ENCODE data around the gene SP6.

SP6 gene

GRCh38 chr17:47853616-47854015 is 2.7 kb upstream of the SP6 start:
- no peak for DNase-seq

GRCh38 chr17:47852113-47852949 is 1.4 kb upstream of the SP6 start:
- no peak for DNase-seq

- no peak for DNase-seq
Observed at GRCh38 chr17:47851764-47852112, 775 bp upstream of the SP6 start.

- DNase-seq, result no peak
Observed at GRCh38 chr17:47850373-47850691, 631 bp downstream of the SP6 start.

- no peak for DNase-seq
Observed at GRCh38 chr17:47848198-47848513, 2.8 kb downstream of the SP6 start.

- DNase-seq, result peak; percentile 51
Observed at GRCh38 chr17:47847341-47848197, 3.4 kb downstream of the SP6 start.

- DNase-seq, result peak; percentile 22
Observed at GRCh38 chr17:47846716-47847340, 4.1 kb downstream of the SP6 start.

- no peak for DNase-seq
Observed at GRCh38 chr17:47845716-47846075, 5.3 kb downstream of the SP6 start.

- DNase-seq, result peak; percentile 24
Observed at GRCh38 chr17:47844814-47845715, 5.9 kb downstream of the SP6 start.

GRCh38 chr17:47844227-47844626 is 6.7 kb downstream of the SP6 start:
- DNase-seq, result no peak

- DNase-seq, result no peak
Observed at GRCh38 chr17:47843391-47843730, 7.6 kb downstream of the SP6 start.

GRCh38 chr17:47841488-47842291 is 9.3 kb downstream of the SP6 start:
- no peak for DNase-seq

- peak; percentile 94 for DNase-seq
Observed at GRCh38 chr17:47840742-47841487, 10.0 kb downstream of the SP6 start, which contains the start of gene SCRN2. SCRN2 (minus strand) TSS chr17:47841273; CDS start chr17:47840843, 430 bp downstream.

- DNase-seq, result no peak
Observed at GRCh38 chr17:47840001-47840741, 10.8 kb downstream of the SP6 start.

GRCh38 chr17:47839071-47839470 is 11.9 kb downstream of the SP6 start:
- DNase-seq, result no peak

GRCh38 chr17:47838636-47839035 is 12.3 kb downstream of the SP6 start:
- no peak for DNase-seq

- no peak for DNase-seq
Observed at GRCh38 chr17:47837401-47838039, 13.4 kb downstream of the SP6 start.

- no peak for DNase-seq
Observed at GRCh38 chr17:47836601-47837000, 14.4 kb downstream of the SP6 start.

GRCh38 chr17:47834756-47835155 is 16.2 kb downstream of the SP6 start:
- DNase-seq, result no peak

- no peak for DNase-seq
Observed at GRCh38 chr17:47831934-47832327, 19.0 kb downstream of the SP6 start.

Measured in NCI-H82 (cell line).